A673 (cell line): ENCODE data around the gene ZNF85.

ENCODE experiments used
- EZH2 ChIP-seq: fragments of 200-600 bp; sonication (generic); IDR thresholded peaks from 2 replicates; pipeline ENCODE4 v1.6.1; 2017; ENCODE audit warnings: borderline replicate concordance, low read depth, mild to moderate bottlenecking, mixed read lengths, antibody characterized with exemption, low read length; ENCODE audit not compliant: poor library complexity, severe bottlenecking
- TF ChIP-seq, protein P1 (sequence below): fragments of 300-800, 200-600 bp; sonication (generic); conservative IDR thresholded peaks from 2 replicates; pipeline ENCODE4 v1.5.1; 2017; ENCODE audit warnings: low read depth, mild to moderate bottlenecking, antibody characterized with exemption, low read length, moderate library complexity, mixed read lengths

GRCh38 chr19:20969498-20969897 lies 46.4 kb downstream of the ZNF85 start:
- TF ChIP-seq, protein P1, sequence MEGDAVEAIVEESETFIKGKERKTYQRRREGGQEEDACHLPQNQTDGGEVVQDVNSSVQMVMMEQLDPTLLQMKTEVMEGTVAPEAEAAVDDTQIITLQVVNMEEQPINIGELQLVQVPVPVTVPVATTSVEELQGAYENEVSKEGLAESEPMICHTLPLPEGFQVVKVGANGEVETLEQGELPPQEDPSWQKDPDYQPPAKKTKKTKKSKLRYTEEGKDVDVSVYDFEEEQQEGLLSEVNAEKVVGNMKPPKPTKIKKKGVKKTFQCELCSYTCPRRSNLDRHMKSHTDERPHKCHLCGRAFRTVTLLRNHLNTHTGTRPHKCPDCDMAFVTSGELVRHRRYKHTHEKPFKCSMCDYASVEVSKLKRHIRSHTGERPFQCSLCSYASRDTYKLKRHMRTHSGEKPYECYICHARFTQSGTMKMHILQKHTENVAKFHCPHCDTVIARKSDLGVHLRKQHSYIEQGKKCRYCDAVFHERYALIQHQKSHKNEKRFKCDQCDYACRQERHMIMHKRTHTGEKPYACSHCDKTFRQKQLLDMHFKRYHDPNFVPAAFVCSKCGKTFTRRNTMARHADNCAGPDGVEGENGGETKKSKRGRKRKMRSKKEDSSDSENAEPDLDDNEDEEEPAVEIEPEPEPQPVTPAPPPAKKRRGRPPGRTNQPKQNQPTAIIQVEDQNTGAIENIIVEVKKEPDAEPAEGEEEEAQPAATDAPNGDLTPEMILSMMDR, result no peak
- no peak for TF ChIP-seq EZH2
